GM21529 (cell line): ENCODE data around the gene FRYL.
"Not testable (repeated sequence)": the region's sequence is repeated elsewhere in the genome, so short reads cannot be mapped to it uniquely, and the experiment has no call there.

Experiments
- ATAC-seq: cut with Tn5 transposase; IDR thresholded peaks from one replicate; pipeline ENCODE4 v1.9.1; 2021; ENCODE audit not compliant: unreplicated experiment

The FRYL gene

DNA sequence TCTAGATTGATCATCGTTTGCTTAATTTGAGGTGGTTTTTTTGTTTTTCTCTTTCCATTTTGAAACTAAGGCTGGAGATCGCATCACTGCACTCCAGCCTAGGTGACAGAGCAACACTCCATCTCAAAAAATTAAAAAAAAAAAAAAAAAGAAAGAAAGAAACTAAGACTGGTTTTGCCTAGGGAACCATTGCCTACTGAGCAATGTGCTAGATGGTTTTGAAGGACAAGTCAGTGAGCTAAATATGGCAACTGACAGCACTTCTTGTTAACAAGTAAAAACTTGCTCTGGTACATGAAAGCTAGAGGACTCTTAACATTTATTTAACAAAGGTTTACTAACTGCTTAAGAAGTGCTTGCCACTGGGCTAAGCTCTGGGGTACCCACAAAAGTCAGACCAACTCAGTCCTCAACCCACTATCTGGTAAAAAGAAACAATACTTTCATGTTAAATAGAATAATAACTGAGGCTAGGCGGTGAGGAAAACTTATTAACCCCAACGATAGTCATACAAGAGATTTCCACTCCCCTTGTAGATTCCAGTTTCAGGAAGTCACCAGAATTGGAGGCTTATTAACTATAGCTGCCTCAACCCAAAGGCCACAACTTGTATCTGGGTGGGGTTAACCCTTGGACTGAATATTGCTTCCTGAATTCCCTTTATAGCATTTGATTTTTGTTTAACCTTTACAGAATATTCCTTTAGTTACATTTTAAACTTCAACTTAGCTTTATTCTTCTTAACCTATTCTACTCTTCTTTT is 111.6 kb downstream of the FRYL start:
- ATAC-seq, result no peak

DNA sequence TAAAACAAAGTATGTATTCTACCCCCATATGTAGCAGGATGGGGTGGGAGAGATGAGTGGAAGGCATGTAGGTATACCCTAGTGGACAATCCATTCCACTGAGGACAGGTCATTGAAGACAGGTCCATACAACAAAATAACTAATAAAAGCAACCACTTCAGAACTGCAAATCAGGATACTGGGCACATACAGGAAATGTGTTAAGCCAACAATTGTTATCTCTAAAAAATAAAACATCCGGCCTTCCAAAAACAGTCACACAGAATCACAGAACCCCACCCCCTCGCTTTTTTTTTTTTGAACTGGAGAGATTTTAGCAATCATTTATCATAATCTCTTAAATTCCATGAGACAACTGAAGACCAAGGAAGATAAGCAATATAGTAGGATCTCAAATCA is 112.9 kb downstream of the FRYL start:
- ATAC-seq, result no peak

DNA sequence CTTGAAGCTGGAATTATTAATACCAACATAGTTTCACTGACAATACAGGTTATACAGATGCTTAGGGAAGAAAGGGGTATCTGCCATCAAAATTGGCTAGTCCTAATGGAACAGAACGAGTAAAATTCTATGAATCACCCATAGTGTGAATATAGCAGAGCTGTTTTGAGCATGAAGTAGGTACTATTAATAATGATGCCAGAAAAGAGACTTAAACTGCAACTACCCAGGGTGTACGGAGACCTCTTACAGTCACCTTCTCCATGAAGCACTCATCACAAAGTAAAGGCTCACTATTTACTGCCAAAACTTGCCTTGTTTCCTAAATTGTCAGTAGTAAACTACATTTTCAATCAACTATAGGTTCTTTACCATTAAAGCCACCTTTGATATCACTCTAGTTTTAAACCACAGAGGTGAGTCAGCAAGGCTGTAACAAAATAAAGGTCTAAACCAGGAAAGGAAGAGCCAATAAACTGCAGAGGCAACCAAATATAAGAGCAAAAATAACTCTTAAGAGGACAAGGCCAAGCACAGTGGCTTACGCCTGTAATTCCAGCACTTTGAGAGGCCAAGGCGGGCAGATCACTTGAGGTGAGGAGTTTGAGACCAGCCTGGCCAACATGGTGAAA is 114.4 kb downstream of the FRYL start:
- no peak for ATAC-seq

DNA sequence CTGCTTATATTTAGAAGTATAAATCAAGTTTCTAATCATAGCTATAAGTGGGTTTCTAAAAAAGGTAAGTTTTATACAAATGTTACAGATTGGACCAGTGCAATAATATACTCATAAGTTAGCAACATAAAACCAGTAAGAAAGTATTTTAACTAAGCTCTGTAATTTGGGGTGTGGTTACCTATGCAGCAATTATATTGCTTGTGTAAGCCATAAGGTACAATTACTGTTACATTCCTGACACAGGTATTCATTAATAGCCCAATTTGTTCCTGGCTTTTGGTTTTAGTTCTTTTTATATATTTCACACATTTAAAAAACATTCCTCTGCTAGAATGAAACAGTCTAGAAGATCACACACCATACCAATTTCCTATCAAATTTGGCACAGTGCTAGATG is 115.1 kb downstream of the FRYL start:
- no peak for ATAC-seq

DNA sequence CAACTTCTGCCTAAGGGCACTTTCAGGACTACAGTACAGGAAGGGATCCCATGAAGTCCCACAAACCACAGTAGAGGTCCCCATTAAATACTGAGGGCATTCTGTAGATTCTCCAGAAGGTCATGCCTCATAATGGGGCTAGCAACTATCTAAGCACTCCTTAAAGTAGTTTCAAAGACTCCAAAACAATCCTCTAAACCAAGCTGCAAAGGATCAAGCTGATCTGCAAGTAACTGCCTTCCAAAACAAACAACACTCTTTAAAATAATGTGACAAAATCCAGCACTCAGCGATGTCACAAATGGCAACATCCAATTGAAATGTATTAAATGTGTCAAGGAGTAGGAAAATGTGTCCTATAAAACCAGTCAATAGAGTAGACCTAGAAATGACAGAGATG is 118.7 kb downstream of the FRYL start:
- no peak for ATAC-seq

DNA sequence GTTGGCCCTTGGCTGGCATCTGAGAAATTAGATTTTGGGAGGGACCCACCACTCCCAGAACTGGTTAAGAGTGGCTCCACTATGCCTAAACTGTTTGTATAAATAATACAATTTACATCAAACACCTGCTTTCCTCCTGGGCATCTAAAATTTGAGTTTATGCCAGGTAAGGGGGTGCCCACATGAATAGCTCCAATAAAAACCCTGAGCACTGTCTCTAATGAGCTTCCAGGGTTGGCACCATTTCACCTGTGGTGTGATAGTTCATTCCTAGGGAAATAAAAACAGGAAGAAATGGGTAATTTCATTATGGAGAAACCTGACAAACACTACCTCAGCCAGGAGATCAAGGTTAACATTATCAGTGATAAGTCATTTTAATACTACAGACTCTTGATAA is 119.7 kb downstream of the FRYL start:
- no peak for ATAC-seq

DNA sequence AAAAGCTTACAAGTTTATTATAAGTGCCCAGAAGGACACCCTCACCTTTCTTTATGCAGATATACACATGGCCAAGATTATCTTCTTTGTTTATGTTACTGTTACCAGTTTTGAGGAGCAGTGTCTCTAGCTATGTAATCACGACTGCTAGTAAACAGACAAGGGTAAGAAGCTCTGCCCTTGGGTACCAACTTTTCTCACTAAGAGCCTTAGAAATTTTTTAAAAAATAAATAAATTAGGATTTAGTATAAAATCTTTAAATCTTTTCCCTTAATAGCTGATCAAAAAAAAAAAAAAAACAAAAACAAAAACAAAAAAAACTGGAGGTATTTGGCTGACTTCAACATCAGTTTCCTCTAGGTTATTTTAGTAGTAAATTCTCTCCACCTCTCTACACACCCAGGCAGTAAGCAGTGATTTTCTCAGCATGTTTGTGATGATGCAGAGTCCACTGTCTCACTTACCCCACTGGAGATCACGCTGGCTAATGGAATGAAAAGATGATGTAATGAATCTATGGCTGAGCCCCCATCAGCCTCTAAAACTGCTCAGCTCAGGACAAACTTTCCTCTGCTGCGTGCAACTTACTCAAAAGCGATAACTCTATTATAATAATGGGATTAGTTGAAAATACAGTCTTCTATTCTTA is 125.9 kb downstream of the FRYL start:
- ATAC-seq, result no peak

DNA sequence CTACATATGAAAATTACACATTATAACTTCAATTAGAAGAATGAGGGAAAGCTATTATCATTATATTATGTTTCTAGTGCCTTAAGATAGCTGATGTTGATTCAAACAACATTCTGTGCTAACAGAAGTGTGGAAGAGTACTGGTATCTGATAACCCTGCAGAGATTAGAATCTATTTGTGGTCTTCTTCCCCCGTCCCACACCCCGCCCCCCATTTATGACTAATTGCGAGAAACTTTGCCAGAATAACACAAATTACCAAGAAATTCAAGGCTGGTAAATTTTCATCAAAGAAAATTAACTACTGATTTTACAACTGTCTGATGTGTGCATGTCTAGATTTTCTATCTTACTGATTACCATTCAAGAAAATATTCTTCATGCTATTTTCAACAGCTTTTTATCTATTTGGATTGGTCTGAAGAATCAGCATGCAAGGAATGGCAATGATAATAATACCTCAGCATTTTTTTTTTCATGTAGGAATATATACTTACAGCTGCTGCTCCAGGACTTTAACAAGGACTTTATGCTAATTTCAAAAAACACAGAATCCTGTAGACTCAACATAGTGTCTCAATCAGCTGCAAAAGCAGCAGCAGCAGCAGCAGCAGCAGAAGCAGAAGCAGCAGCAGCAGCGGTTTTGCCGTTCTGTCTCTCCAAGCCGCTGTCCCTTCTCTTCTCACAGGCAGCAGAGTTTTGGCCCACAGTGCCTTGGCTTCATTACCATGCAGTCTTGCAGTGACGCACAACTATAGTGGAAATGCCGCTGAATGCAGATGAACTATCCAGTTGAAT is 126.7 kb downstream of the FRYL start:
- no peak for ATAC-seq

DNA sequence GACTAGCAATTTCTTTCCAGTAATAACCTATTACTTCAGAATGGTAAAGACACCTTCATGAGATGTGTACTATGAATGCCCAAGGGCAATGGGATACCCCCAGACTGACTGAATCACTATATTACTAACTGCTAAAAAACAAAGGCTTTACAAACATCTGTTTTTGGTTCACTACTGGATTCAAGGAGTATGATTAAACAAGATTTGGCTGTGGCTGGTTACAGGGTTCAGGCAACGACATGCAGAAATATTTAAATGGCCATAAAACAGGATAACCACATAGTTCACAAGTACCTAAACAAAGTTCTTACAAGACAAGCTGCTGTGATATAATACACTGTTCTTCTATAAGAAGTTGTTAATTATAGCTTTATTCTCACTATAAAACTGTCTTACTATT is 128.2 kb downstream of the FRYL start:
- no peak for ATAC-seq

DNA sequence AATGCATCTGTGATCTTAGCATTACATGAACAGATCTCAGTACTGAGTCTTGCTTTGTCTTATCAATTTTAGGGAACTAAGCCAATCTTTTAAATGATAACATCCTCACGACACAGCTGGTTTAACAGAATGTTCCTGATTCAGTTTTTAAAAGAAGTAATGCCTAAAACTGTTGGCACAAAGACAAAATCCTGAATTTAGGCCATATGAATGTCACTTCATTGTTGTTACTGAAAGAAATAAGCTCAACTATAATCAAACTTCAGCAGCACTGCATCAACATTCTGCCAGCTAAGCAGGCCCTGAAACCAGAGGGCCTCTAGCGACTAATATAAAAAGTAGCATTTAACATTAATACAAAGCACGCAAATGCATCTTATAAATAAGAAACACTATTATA is 130.6 kb downstream of the FRYL start:
- ATAC-seq, result no peak

DNA sequence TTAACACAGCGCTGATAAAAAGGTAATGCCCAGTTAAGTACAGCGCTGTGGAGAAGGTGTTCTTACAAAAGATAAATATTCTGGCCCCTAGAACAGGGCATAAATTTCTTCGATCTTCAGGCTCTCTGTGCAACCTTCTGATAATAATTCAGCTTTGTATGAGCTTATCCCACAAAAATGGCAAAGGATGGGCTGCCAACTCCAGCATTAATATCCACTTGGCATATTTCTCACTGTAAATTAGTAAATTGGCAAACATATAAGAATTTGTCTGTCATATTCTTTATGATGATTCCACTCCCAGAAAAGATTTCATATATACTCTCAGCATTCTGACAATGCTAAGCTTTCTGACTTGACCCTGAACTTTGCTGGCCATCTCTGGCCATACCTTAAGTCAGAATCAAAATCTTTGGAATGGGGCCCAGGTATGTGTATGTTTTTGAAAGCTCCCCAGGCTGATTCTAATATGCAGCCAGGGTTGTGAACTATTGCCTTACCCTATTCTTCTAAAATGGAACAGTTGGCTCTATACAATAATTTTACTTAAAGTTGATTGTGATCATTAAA is 134.8 kb downstream of the FRYL start:
- ATAC-seq, result no peak

DNA sequence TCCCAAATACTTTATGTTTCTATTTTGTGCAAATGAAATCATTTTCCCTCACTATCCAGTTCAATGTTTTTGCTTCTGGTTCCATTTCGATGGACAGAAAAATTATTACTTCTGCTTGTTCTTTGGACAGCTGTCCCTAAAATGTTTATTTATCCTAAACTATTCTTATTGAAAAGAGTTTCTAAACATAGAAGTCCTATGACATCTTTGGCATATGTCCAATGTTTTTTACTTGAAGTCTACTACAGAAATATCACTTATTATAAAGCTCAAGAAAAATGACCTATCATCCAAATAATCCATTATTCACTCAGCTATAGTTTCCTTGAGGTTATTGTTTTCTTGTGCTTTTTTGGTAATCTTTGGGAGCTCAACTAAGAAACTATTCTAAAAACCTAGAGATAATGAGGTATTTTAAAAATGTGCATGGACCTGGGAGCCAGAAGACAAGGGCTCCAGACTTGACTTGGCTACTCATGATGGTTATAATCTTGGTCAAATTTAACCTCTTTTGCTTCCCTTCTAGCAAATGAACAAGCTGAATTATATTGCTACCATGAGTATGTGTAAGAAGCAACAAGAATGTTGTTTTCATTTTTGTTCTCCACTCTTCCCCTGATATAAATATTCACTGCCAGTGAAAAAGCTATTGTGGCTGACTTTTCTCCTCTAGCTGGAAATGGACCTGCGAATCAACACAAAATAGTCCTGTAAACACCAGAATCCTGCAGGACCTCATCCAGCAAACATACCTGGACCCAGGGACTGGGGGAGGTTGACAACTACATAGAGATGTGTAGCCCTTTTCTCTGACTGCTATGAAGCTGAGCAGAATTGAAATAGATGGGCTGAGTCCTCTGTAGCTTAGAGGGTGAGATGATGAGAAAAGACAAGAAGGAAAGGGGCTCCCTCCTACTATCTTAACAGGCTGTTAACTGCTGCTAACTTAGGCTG is 137.4 kb downstream of the FRYL start:
- no peak for ATAC-seq

DNA sequence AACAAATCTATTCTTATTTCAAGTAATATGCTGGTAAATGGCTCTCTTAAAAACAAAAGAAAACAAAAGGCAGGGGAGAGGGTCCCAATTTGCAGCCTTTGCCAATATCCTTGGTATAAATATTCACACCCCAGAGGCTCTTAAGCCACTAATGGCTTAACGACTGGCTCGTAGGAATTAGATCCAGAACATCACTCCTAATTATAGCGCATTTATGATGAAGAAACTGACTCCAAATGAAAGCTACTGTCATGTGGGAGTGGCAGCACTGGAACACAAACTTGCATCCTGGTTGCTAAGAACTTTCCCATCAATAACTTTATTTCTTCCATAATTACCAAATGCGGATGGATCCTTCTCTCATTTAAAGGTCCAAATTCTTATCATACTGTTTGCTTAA is 138.7 kb downstream of the FRYL start:
- no peak for ATAC-seq

DNA sequence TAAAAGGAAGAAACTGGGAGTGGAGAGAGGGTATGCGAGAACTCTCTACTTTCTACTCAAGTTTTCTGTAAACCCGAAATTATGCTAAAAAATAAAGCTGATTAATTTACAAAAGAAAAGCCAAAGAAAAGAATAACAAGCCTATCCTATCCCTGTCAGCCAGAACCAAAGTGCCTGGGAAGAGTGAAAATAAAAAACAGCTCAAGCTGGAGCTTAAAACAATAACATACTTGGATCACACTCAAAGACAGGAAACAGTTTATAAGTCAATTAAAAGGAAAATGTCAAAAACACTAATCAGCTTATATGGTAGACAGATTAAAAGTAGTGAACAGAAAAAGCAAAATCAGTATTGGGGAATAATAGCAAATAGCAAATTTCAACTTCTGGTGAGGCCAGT is 139.4 kb downstream of the FRYL start:
- ATAC-seq, result no peak

DNA sequence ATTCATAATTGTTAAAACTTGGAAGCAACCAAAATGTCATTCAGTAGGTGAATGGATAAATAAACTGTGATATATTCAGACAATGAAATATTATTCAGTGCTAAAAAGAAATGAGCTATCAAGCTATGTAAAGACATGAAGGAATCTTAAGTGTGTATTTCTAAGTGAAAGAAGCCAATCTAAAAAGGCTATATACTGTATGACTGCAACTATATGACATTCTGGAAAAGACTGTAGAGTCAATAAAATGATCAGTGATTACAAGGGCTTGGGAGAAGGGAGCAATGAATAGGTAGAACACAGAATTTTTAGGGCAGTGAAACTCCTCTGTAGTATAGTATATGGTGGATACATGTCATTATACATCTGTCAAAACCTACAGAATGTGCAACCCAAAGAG is 139.9 kb downstream of the FRYL start:
- ATAC-seq, result no peak

DNA sequence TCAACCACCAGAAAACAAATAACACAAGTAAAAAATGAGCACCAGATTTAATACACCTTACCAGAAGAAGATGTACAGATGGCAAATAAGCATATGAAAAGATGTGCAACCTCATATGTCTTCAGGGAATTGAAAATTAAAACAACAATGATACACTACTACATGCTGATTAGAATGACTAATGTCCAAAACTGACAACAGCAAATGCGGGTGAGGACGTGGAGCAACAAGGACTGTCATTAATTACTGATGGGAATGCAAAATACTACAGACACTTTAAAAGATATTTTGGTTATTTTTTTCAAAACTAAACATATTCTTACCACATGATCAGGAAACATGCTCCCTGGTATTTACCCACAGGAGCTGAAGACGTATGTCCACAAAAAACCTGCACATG is 140.3 kb downstream of the FRYL start:
- no peak for ATAC-seq

DNA sequence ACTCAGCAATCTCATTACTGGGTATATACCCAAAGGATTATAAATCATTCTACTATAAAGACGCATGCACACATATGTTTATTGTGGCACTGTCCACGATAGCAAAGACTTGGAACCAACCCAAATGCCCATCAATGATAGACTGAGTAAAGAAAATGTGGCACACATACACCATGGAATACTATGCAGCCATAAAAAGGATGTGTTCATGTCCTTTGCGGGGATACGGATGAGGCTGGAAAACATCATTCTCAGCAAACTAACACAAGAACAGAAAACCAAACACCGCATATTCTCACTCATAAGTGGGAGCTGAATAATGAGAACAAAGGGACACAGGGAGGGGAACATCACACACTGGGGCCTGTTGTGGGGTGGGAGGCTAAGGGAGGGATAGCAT is 141.5 kb downstream of the FRYL start:
- ATAC-seq, result not testable (repeated sequence)

DNA sequence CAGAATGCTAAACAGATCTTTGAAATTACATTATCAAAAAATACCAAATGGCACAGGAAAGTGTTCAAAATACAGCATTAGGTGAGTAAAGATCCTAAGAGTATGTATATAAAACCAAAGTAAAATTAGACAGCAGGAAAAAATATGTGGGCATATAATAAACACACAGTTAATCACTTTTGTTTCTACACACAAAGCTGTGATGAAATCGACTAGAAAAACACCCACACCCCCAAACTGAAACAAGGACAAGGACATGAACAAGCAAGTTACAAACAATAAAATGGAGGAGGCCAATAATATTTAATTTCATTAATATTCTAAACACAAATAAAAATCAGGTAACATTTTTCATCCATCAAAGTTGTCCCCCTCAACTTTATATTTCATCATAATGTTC is 143.2 kb downstream of the FRYL start:
- no peak for ATAC-seq

DNA sequence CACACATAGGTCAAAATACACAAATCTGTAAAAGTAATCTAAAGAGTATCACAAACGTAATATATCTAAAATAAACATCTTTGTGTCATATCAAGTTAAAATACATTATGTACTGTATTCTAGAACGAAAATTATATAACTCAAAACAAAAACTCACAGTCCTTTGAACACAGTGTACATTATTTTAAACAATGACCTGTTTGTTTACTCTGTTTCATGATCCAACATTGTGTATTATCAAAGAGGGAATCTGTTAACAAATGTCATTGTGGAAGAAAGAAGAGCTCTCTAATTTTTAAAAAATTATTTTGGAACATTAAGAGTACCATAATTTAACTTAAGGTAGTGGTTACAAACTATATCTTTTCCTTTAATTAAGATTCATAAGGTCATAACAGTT is 144.1 kb downstream of the FRYL start:
- no peak for ATAC-seq

DNA sequence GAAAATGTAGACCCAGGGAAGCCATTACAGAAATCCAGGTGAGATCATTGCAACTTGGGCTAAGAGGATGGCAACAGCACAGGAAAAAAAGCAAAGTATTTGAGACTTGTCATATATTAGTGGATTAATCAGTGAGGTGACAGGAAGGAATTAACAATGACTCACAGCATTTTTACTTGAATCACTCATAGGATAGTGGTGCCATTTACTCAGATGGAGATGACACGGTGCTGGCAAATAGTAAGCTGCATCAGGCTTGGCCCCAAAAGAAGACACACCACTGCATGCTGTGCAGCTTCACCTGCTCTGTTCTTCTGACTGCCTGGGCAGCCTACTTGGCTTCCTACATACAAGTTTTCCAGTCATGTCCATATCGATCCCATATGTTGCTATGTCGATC is 144.8 kb downstream of the FRYL start:
- no peak for ATAC-seq
